SK-N-SH (cell line): Measurements from ENCODE around the gene PRIM2.
"Not testable (repeated sequence)": the region's sequence is repeated elsewhere in the genome, so short reads cannot be mapped to it uniquely, and the experiment has no call there.

Source experiments
- CHD2 ChIP-seq: fragments of 150-350 bp; IDR thresholded peaks from 2 replicates; pipeline ENCODE4 v1.6.1; 2018; ENCODE audit warnings: low read length; ENCODE audit not compliant: partially characterized antibody
- EP300 ChIP-seq, 2 experiments: IDR thresholded peaks; 2 replicates each; pipeline versions ENCODE4 v1.4.0 to v1.6.1; 2012; ENCODE audit warnings: borderline replicate concordance in 1 of 2, low read depth in 1 of 2, low read length in 1 of 2
- FOXJ3 ChIP-seq: sonication (generic); formaldehyde crosslinking; IDR thresholded peaks from 2 replicates; pipeline ENCODE4 v1.5.1; 2020; ENCODE audit warnings: mild to moderate bottlenecking, missing genetic modification reagents
- FOXM1 ChIP-seq: IDR thresholded peaks from 2 replicates; pipeline ENCODE4 v1.4.0; 2012; ENCODE audit warnings: low read depth, mild to moderate bottlenecking
- MXI1 ChIP-seq: IDR thresholded peaks from 2 replicates; pipeline ENCODE4 v1.6.1; 2012; ENCODE audit warnings: mild to moderate bottlenecking, low read depth, low read length, improper control_type of control experiment
- NRF1 ChIP-seq: IDR thresholded peaks from 2 replicates; pipeline ENCODE4 v1.6.1; 2012; ENCODE audit warnings: low read depth, mild to moderate bottlenecking, low read length
- POLR2AphosphoS5 ChIP-seq: IDR thresholded peaks from 2 replicates; pipeline ENCODE4 v1.6.1; 2012; ENCODE audit warnings: low read depth, low read length
- SMC3 ChIP-seq: IDR thresholded peaks from 2 replicates; pipeline ENCODE4 v1.6.1; 2012; ENCODE audit warnings: low read depth, low read length, improper control_type of control experiment
- TF ChIP-seq, protein P1 (sequence below): fragments of 200-600 bp; sonication (generic); IDR thresholded peaks from 2 replicates; pipeline ENCODE4 v1.6.1; 2017; ENCODE audit warnings: antibody characterized with exemption, mild to moderate bottlenecking, moderate library complexity

DNA sequence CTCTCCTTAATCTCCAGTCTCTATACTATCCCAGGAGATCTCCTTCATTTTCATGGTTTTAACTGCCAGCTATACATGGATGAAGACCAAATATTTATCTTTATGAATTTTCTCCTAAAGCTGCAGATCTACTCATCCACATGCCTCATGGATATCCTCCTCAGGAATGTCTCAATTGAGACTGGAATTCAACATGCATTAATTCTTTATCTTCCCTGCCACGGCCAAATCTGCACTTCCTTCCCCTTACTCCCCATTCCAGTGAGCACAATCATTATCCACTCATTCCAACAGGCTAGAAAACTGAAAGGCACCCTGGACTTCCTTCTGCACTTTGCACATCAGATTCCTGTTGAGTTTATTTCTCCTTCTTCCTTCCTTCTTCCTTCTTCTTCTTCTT lies 379.0 kb downstream of the PRIM2 start:
- TF ChIP-seq, protein P1, sequence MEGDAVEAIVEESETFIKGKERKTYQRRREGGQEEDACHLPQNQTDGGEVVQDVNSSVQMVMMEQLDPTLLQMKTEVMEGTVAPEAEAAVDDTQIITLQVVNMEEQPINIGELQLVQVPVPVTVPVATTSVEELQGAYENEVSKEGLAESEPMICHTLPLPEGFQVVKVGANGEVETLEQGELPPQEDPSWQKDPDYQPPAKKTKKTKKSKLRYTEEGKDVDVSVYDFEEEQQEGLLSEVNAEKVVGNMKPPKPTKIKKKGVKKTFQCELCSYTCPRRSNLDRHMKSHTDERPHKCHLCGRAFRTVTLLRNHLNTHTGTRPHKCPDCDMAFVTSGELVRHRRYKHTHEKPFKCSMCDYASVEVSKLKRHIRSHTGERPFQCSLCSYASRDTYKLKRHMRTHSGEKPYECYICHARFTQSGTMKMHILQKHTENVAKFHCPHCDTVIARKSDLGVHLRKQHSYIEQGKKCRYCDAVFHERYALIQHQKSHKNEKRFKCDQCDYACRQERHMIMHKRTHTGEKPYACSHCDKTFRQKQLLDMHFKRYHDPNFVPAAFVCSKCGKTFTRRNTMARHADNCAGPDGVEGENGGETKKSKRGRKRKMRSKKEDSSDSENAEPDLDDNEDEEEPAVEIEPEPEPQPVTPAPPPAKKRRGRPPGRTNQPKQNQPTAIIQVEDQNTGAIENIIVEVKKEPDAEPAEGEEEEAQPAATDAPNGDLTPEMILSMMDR, result not testable (repeated sequence)
- TF ChIP-seq SMC3; FOXJ3 (CRISPR knock-in tag); MXI1; CHD2; FOXM1; POLR2AphosphoS5; EP300 (IDR thresholded peaks at IDR 0.05; ENCODE audit: borderline replicate concordance in 1 of 2, low read depth in 1 of 2, low read length in 1 of 2); NRF1: not testable (repeated sequence)
